ENCODE results near the gene LY6G6F.

- TF ChIP-seq POLR2A (IDR thresholded peaks at IDR 0.05): no peak
- no peak for TF ChIP-seq POLR2AphosphoS5 (IDR thresholded peaks at IDR 0.05)
Observed at GRCh38 chr6:31657406-31658157, 49.1 kb upstream of the LY6G6F start.

Measured in transverse colon (tissue), 3 donors.